GM12878 (cell line): ENCODE results near the gene ASIC4. TPM values are rescaled to one million over a fixed set of nuclear protein-coding genes. Genes with fewer than 3 reads are reported as not detected.

Experiments
- ATAC-seq: fragments of 200-7000 bp; cut with Tn5 transposase; 3 replicates; pipeline ENCODE4 v1.9.1; 2020; ENCODE audit warnings: mild to moderate bottlenecking, moderate library complexity
- BruUV-seq: library from RNA; stranded (reverse); fragments of 400-500 nt; replicated peaks from 2 replicates; lab custom pipeline; 2021; lab: Mats Ljungman, UMichigan
- CTCF ChIA-PET: fragments of 300-600 bp; sonication (Branson Sonifier 250); formaldehyde crosslinking; extraction: SDS; loops from one replicate; lab custom pipeline; 2021; ENCODE audit warnings: inconsistent platforms; lab: Yijun Ruan, JAX
- POLR2A ChIA-PET: fragments of 350-600 bp; formaldehyde crosslinking; extraction: SDS; loops from one replicate; lab custom pipeline; 2021; ENCODE audit warnings: inconsistent platforms; lab: Charles Lee
- RAD21 ChIA-PET: fragments of 300-600 bp; sonication (Branson Sonifier 250); formaldehyde crosslinking; loops from one replicate; lab custom pipeline; 2023; ENCODE audit warnings: antibody characterized with exemption; ENCODE audit not compliant: unreplicated experiment; lab: Charles Lee
- SMC1A ChIA-PET: fragments of 300-600 bp; sonication (Branson Sonifier 250); formaldehyde crosslinking; loops from one replicate; lab custom pipeline; 2023; ENCODE audit not compliant: unreplicated experiment, uncharacterized antibody; lab: Charles Lee
- DNase-seq: peaks from one replicate; pipeline ENCODE4 v3.0.0-alpha.2; 2011; ENCODE audit warnings: low read depth, low spot score
- FAIRE-seq: peaks from 3 replicates; lab custom pipeline; 2011; peaks lifted over from hg19 to GRCh38; lab: Jason Lieb, UNC
- H2AFZ ChIP-seq: 2 replicates; pipeline ENCODE4 v1.6.0; 2011; ENCODE audit warnings: low read depth, low read length, control low read depth; ENCODE audit not compliant: control insufficient read depth
- H3K27ac ChIP-seq: 2 replicates; pipeline ENCODE4 v1.5.1; 2011; ENCODE audit warnings: control low read depth; ENCODE audit not compliant: control insufficient read depth, insufficient read depth
- H3K27me3 ChIP-seq, 2 experiments: replicated peaks in 1 of 2; 2 replicates each; pipeline versions ENCODE4 v1.6.0 to v1.6.1; 2011; ENCODE audit warnings: low read length in 1 of 2; ENCODE audit not compliant: control insufficient read depth in 2 of 2, insufficient read depth in 2 of 2
- H3K36me3 ChIP-seq, 2 experiments: 2 replicates each; pipeline ENCODE4 v1.5.1; 2011; ENCODE audit warnings: low read length in 1 of 2; ENCODE audit not compliant: control insufficient read depth in 2 of 2, insufficient read depth in 2 of 2
- H3K4me1 ChIP-seq: 2 replicates; pipeline ENCODE4 v1.6.1; 2011; ENCODE audit warnings: mild to moderate bottlenecking, low read length, moderate library complexity, mixed read lengths; ENCODE audit not compliant: control insufficient read depth, insufficient read depth
- H3K4me2 ChIP-seq: 2 replicates; pipeline ENCODE4 v1.6.0; 2011; ENCODE audit warnings: control low read depth; ENCODE audit not compliant: control insufficient read depth, insufficient read depth
- H3K4me3 ChIP-seq: fragments of 200-600 bp; sonication (generic); 2 replicates; pipeline ENCODE4 v1.5.1; 2016
- H3K79me2 ChIP-seq: 2 replicates; pipeline ENCODE4 v1.6.0; 2011; ENCODE audit warnings: low read length; ENCODE audit not compliant: control insufficient read depth, insufficient read depth
- H3K9ac ChIP-seq: 2 replicates; pipeline ENCODE4 v1.8.0; 2011; ENCODE audit warnings: low read length, control low read depth, mixed read lengths; ENCODE audit not compliant: control insufficient read depth, insufficient read depth
- H3K9me3 ChIP-seq: replicated peaks from 3 replicates; pipeline ENCODE4 v1.5.1; 2011; ENCODE audit warnings: mild to moderate bottlenecking, low read length; ENCODE audit not compliant: control insufficient read depth, insufficient read depth
- H4K20me1 ChIP-seq: 2 replicates; pipeline ENCODE4 v1.6.0; 2011; ENCODE audit not compliant: control insufficient read depth, insufficient read depth
- BHLHE40 ChIP-seq, 2 experiments: fragments of 450-650 bp in 1 of 2; IDR thresholded peaks; 2 replicates each; pipeline ENCODE4 v1.6.1; 2011 to 2017; ENCODE audit warnings: low read depth in 2 of 2, borderline replicate concordance in 1 of 2, improper control_type of control experiment in 1 of 2, low read length in 1 of 2, mild to moderate bottlenecking in 1 of 2
- CBX5 ChIP-seq: sonication (generic); IDR thresholded peaks from 2 replicates; pipeline ENCODE4 v1.6.1; 2016; ENCODE audit warnings: low read depth, moderate library complexity, mild to moderate bottlenecking, inconsistent platforms
- GATAD2B ChIP-seq: fragments of 450-650 bp; conservative IDR thresholded peaks from 2 replicates; pipeline ENCODE4 v1.6.1; 2017; ENCODE audit warnings: low read depth, mild to moderate bottlenecking, moderate library complexity
- IRF4 ChIP-seq: IDR thresholded peaks from 2 replicates; pipeline ENCODE4 v1.6.1; 2011; ENCODE audit warnings: low read depth, low read length
- NKRF ChIP-seq: fragments of 450-650 bp; conservative IDR thresholded peaks from 2 replicates; pipeline ENCODE4 v1.6.1; 2017; ENCODE audit warnings: mild to moderate bottlenecking, moderate library complexity
- PML ChIP-seq: IDR thresholded peaks from 2 replicates; pipeline ENCODE4 v1.6.1; 2012; ENCODE audit warnings: low read length, inconsistent platforms
- SMARCA5 ChIP-seq: fragments of 450-650 bp; IDR thresholded peaks from 2 replicates; pipeline ENCODE4 v1.6.1; 2017; ENCODE audit warnings: mild to moderate bottlenecking
- SRF ChIP-seq, 2 experiments: IDR thresholded peaks; 2 replicates each; pipeline ENCODE4 v1.6.1; 2011; ENCODE audit warnings: low read depth in 2 of 2, low read length in 2 of 2, mild to moderate bottlenecking in 1 of 2, moderate library complexity in 1 of 2
- TAF1 ChIP-seq: IDR thresholded peaks from 2 replicates; pipeline ENCODE4 v1.6.1; 2011; ENCODE audit warnings: mild to moderate bottlenecking, low read depth, low read length, borderline replicate concordance
- ZNF622 ChIP-seq: fragments of 450-650 bp; IDR thresholded peaks from 2 replicates; pipeline ENCODE4 v1.6.1; 2017; ENCODE audit warnings: mild to moderate bottlenecking, inconsistent platforms
- WGBS: methylation state at CpG from one replicate; pipeline ENCODE4 v1.1.6; 2016; ENCODE audit warnings: low lambda C conversion rate; ENCODE audit not compliant: insufficient replicate concordance, insufficient coverage; ENCODE audit errors: missing lambda C conversion rate; 5-methylcytosine and 5-hydroxymethylcytosine counted together
- in situ Hi-C: fragments of 300-500 bp; cut with MboI; formaldehyde crosslinking; loops from 9 replicates; pipeline ENCODE4 v1.14.3; 2018; ENCODE audit warnings: mixed read lengths
- intact Hi-C: fragments of 100-400 bp; cut with micrococcal nuclease; formaldehyde crosslinking; loops from one replicate; pipeline ENCODE4 v1.14.2; 2022; ENCODE audit not compliant: unreplicated experiment
- polyA plus RNA-seq, 11 experiments: library from polyadenylated mRNA; depleted of rRNA in 4 of 11; unstranded in 6 of 11; stranded (reverse) in 5 of 11; fragments of >200 nt; fragmentation: Nextera tagmentation in 4 of 11; fragmentation: Illumina TruSeq in 1 of 11; extraction: Ambion mirVana in 4 of 11; extraction: Trizol in 1 of 11; gene quantifications; 1 replicate in 1 of 11; 2 replicates in 10 of 11; pipeline versions ENCODE4 v1.2.1 to v1.2.3, GENCODE V29; 2011 to 2016; ENCODE audit warnings: inconsistent platforms in 2 of 11, missing spikeins in 2 of 11, low read depth in 1 of 11
- total RNA-seq, 4 experiments: library from RNA; depleted of rRNA in 3 of 4; stranded (reverse); fragments of >200 nt in 3 of 4; fragmentation: Illumina TruSeq in 1 of 4; extraction: Trizol in 1 of 4; gene quantifications; 2 replicates each; pipeline versions ENCODE4 v1.2.1 to v1.2.3, GENCODE V29; 2013 to 2021

The ASIC4 gene
- total and polyA plus RNA-seq, 10 of the 15 experiments (the other 5 are each of a cell fraction or from before 2014, with no cell fraction given): 0.01 TPM; not detected in 9

GRCh38 chr2:219467736-219468075 lies 46.6 kb upstream of the ASIC4 start:
- CTCF ChIA-PET: no interaction called here
- Histone ChIP-seq H3K27me3 (no peaks in the 10 kb centered on the region), H4K20me1 (no peaks in the 10 kb centered on the region), H2AFZ (no peak overlapping the region), H3K9me3 (no peaks in the 10 kb centered on the region), H3K27ac (no peak overlapping the region), H3K79me2 (no peaks in the 10 kb centered on the region), H3K9ac (no peak overlapping the region), H3K4me3 (no peak overlapping the region), H3K4me2 (no peak overlapping the region), H3K36me3 (no peaks in the 10 kb centered on the region), H3K4me1 (no peaks in the 10 kb centered on the region)
- TF ChIP-seq BHLHE40 (IDR thresholded peaks at IDR 0.05; ENCODE audit: borderline replicate concordance in 1 of 2, low read depth in 2 of 2, low read length in 1 of 2): no peak
- TF ChIP-seq GATAD2B: no peak
- TF ChIP-seq NKRF: no peak
- no peak for TF ChIP-seq TAF1
- TF ChIP-seq ZNF622: no peak
- TF ChIP-seq PML: no peak
- TF ChIP-seq CBX5: no peak
- no peak for TF ChIP-seq IRF4
- TF ChIP-seq SRF (IDR thresholded peaks at IDR 0.05; ENCODE audit: low read depth in 2 of 2, low read length in 2 of 2): no peak
- TF ChIP-seq SMARCA5: no peak
- no peak for FAIRE-seq
- no TSS peak for BruUV-seq
- no peak for ATAC-seq
- 34% methylated on average over 2 of the region's 2 CpGs for WGBS
- RAD21 ChIA-PET: no interaction called here
- POLR2A ChIA-PET: no interaction called here
- intact Hi-C loops (no loop called here), in situ Hi-C loops (no loop called here)
- DNase-seq: no peak
- SMC1A ChIA-PET: no interaction called here
